ENCODE results near the gene BLOC1S3.

BLOC1S3 gene

DNA sequence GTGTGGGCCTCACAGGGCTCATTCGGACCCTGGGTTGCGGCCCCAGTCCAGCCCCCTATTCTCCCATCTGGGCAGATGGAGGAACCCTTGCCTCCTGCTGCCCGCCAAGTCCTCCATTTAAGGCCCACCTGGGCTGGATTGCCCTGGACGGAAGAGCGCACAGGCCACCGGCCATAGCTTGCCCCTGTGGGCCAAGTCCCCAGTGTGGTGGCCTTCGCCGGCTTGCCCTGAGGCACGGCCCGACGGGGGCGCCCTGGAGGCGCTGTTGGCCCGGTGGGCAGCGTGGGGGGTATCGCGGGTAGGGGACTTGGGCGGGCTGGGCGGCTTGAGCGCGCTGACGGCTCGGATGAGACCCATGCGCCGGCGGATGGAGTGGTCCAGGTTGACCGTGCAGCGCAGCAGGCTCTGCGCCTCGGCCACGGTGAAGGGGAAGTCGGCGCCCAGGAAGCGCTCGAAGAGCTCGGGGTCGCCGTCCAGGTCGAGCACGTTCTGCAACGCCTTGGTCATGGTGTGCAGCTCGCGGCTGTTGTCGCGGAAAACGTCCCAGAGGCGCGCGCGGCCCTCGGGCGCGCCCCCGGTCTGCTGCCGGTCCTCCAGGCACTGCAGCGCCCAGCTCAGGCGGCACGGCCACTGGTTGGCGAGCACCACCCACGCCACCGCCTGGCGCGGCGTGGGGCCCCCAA, 26.6 kb upstream of the BLOC1S3 start:
- Histone ChIP-seq H3K4me1 (ENCODE audit: low read length) (no peaks in the 10 kb centered on the region), H3K9me3 (ENCODE audit: insufficient read depth, low read length) (no peaks in the 10 kb centered on the region), H3K36me3 (replicated peaks; ENCODE audit: low read depth, low read length) (peaks cover 7% of the 10 kb centered on the region), H3K4me2 (ENCODE audit: low read length) (no peak overlapping the region), H2AFZ (ENCODE audit: low read depth, low read length) (no peak overlapping the region), H3K4me3 (ENCODE audit: low read length) (no peak overlapping the region), H3K79me2 (ENCODE audit: low read length) (no peaks in the 10 kb centered on the region), H3K27ac (ENCODE audit: low read length) (no peak overlapping the region), H3K9ac (ENCODE audit: low read length) (no peak overlapping the region), H3K27me3 (ENCODE audit: low read depth, low read length) (no peaks in the 10 kb centered on the region), H4K20me1 (ENCODE audit: insufficient read depth, low read length) (no peaks in the 10 kb centered on the region)
- TF ChIP-seq EZH2phosphoT487 (IDR thresholded peaks at IDR 0.05; ENCODE audit: low read depth) = no peak
- TF ChIP-seq, protein P1, sequence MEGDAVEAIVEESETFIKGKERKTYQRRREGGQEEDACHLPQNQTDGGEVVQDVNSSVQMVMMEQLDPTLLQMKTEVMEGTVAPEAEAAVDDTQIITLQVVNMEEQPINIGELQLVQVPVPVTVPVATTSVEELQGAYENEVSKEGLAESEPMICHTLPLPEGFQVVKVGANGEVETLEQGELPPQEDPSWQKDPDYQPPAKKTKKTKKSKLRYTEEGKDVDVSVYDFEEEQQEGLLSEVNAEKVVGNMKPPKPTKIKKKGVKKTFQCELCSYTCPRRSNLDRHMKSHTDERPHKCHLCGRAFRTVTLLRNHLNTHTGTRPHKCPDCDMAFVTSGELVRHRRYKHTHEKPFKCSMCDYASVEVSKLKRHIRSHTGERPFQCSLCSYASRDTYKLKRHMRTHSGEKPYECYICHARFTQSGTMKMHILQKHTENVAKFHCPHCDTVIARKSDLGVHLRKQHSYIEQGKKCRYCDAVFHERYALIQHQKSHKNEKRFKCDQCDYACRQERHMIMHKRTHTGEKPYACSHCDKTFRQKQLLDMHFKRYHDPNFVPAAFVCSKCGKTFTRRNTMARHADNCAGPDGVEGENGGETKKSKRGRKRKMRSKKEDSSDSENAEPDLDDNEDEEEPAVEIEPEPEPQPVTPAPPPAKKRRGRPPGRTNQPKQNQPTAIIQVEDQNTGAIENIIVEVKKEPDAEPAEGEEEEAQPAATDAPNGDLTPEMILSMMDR (IDR thresholded peaks at IDR 0.05; ENCODE audit: low read depth, low read length) = no peak

DNA sequence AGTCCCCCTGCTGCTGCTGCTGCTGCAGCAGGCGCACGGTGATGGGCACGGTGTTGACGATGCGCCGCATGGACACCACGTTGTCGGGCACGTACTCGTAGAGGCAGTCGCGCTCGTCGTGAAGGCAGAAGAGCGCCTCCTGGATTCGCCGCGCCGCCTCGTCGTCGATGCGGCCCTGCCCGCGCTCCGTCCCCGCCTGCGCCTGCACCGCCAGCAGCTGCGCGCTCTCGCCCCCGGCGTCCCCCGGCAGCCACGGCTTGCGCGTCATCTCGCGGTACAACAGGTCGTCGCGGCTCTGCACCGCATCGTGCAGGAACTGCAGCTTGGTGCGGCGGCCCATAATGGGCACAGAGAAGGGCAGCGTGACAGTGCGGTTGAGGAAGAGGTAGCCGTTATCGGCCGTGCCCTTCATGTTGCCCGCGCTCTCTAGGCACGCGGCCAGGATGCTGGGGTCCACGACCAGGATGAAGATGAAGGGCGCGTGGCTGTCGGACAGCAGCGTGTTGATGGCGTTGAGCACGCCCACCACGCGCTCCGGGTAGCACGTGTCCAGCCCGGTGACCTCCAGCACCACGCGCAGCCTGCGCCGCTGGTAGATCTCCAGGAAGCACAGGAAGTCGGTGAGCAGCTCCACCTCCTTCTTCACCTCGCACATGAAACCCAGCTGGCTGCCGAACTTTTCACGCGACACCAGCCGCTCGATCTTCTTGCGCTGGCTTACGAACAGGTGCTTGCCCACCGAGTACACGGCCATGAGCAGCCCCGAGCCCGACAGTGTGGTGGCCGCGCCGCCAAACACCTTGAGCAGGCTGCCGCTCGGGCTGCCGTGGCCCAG, 25.9 kb upstream of the BLOC1S3 start:
- Histone ChIP-seq H3K27ac (ENCODE audit: low read length) (no peak overlapping the region), H4K20me1 (ENCODE audit: insufficient read depth, low read length) (no peaks in the 10 kb centered on the region), H3K4me2 (ENCODE audit: low read length) (no peak overlapping the region), H3K9ac (ENCODE audit: low read length) (no peak overlapping the region), H3K36me3 (replicated peaks; ENCODE audit: low read depth, low read length) (peaks cover 4% of the 10 kb centered on the region), H3K9me3 (ENCODE audit: insufficient read depth, low read length) (no peaks in the 10 kb centered on the region), H3K27me3 (ENCODE audit: low read depth, low read length) (no peaks in the 10 kb centered on the region), H3K79me2 (ENCODE audit: low read length) (no peaks in the 10 kb centered on the region), H3K4me1 (ENCODE audit: low read length) (no peaks in the 10 kb centered on the region), H3K4me3 (ENCODE audit: low read length) (no peak overlapping the region), H2AFZ (ENCODE audit: low read depth, low read length) (no peak overlapping the region)
- TF ChIP-seq, protein P1 (IDR thresholded peaks at IDR 0.05; ENCODE audit: low read depth, low read length) = no peak
- TF ChIP-seq EZH2phosphoT487 (IDR thresholded peaks at IDR 0.05; ENCODE audit: low read depth) = no peak

DNA sequence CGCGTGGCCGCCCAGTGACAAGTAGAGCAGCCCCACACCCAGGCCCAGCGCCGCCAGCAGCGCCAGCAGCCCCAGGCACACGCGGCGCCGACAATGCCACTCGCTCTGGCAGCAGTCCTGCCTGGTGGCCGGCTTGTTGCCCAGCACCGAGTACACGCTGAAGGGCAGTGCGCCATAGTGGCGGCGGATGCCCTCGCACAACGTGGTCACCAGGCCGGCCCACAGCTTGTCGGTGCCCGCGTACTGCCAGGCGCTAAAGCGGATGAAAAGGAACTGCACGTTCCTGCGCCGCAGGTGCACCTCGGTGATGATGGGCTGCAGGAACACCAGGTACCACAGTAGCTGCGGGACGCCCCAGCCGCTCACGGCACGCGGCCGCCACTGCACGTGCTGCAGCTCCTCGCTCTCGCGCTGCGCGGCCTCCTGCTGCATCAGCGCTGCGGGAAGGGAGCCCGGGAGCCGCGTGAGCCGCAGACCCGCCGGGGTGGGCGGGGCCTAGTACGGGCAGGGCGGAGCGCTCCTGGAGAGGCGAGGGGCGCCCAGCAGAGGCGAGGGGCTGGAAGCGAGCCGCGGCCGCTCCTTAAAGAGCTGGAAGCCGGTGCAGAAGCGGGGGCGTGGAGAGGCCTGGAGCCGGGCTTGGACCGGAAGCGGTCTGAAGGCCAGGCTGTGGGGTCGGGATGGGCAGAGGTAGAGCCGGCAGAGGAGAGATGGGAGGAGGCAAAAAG, 25.1 kb upstream of the BLOC1S3 start:
- H3K9ac ChIP-seq (ENCODE audit: low read length) = no peak overlapping the region
- no peak overlapping the region for H2AFZ ChIP-seq (ENCODE audit: low read depth, low read length)
- no peaks in the 10 kb centered on the region for H3K9me3 ChIP-seq (ENCODE audit: insufficient read depth, low read length)
- no peaks in the 10 kb centered on the region for H3K79me2 ChIP-seq (ENCODE audit: low read length)
- no peak overlapping the region for H3K4me2 ChIP-seq (ENCODE audit: low read length)
- H3K27me3 ChIP-seq (ENCODE audit: low read depth, low read length) = no peaks in the 10 kb centered on the region
- TF ChIP-seq, protein P1 (IDR thresholded peaks at IDR 0.05; ENCODE audit: low read depth, low read length) = no peak
- TF ChIP-seq EZH2phosphoT487 (IDR thresholded peaks at IDR 0.05; ENCODE audit: low read depth) = no peak
- H4K20me1 ChIP-seq (ENCODE audit: insufficient read depth, low read length) = no peaks in the 10 kb centered on the region
- H3K27ac ChIP-seq (ENCODE audit: low read length) = no peak overlapping the region
- H3K4me1 ChIP-seq (ENCODE audit: low read length) = no peaks in the 10 kb centered on the region
- peaks cover 4% of the 10 kb centered on the region for H3K36me3 ChIP-seq (replicated peaks; ENCODE audit: low read depth, low read length)
- H3K4me3 ChIP-seq (ENCODE audit: low read length) = no peak overlapping the region

Data from OCI-LY3 (cell line).